GM18909 (cell line): ENCODE results near the gene PHC2.
"Not testable (repeated sequence)": the region's sequence is repeated elsewhere in the genome, so short reads cannot be mapped to it uniquely, and the experiment has no call there.

Source experiments
- ATAC-seq: cut with Tn5 transposase; IDR thresholded peaks from one replicate; pipeline ENCODE4 v1.9.1; 2021; ENCODE audit warnings: mild to moderate bottlenecking; ENCODE audit not compliant: unreplicated experiment, poor library complexity

PHC2 gene

GRCh38 chr1:33299461-33300155, 131.3 kb downstream of the PHC2 start:
- ATAC-seq: no peak

- no peak for ATAC-seq
Measured at GRCh38 chr1:33298623-33299277, 132.1 kb downstream of the PHC2 start.

GRCh38 chr1:33297911-33298622, 132.8 kb downstream of the PHC2 start:
- ATAC-seq: no peak

- ATAC-seq: no peak
Measured at GRCh38 chr1:33296824-33297223, 134.1 kb downstream of the PHC2 start.

- no peak for ATAC-seq
Measured at GRCh38 chr1:33296082-33296458, 134.8 kb downstream of the PHC2 start.

- ATAC-seq: peak; percentile 79
Measured at GRCh38 chr1:33295450-33296081, 135.3 kb downstream of the PHC2 start.

- no peak for ATAC-seq
Measured at GRCh38 chr1:33295023-33295422, 135.9 kb downstream of the PHC2 start.

GRCh38 chr1:33294071-33295010, 136.6 kb downstream of the PHC2 start:
- ATAC-seq: no peak

- no peak for ATAC-seq
Measured at GRCh38 chr1:33292726-33293340, 138.1 kb downstream of the PHC2 start.

GRCh38 chr1:33290615-33291014, 140.3 kb downstream of the PHC2 start:
- ATAC-seq: not testable (repeated sequence)

GRCh38 chr1:33289858-33290154, 141.1 kb downstream of the PHC2 start:
- no peak for ATAC-seq

GRCh38 chr1:33288976-33289857, 141.7 kb downstream of the PHC2 start:
- ATAC-seq: no peak

GRCh38 chr1:33287317-33287716, 143.6 kb downstream of the PHC2 start:
- no peak for ATAC-seq

- ATAC-seq: no peak
Measured at GRCh38 chr1:33286451-33287185, 144.3 kb downstream of the PHC2 start.

- ATAC-seq: no peak
Measured at GRCh38 chr1:33284049-33284448, 146.8 kb downstream of the PHC2 start.

- ATAC-seq: no peak
Measured at GRCh38 chr1:33282791-33283190, 148.1 kb downstream of the PHC2 start.

- ATAC-seq: no peak
Measured at GRCh38 chr1:33281554-33282303, 149.2 kb downstream of the PHC2 start.
